SW 1271 (cell line): ENCODE data around the gene UBE2QL1.

Experiments used
- DNase-seq, 2 experiments: peaks; one replicate each; lab custom pipeline; 2025; lab: John Stamatoyannopoulos, UW

The UBE2QL1 gene

DNA sequence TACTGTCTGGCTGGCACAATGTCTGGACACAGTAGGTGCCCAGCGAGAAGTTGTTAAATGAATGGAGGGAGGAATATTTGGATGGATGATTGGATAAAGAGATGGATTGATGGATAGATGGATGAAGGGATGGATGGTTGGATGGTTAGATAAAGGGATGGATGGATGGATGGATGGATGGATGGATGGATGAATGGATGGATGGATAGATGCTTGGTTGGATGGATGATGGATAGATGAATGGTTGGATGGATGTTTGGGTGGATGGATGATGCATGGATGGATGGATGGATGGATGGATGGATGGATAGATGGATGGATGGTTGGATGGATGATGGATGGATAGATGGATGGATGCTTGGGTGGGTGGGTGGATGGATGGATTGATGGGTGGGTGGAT is 90.4 kb downstream of the UBE2QL1 start:
- no peak for DNase-seq

DNA sequence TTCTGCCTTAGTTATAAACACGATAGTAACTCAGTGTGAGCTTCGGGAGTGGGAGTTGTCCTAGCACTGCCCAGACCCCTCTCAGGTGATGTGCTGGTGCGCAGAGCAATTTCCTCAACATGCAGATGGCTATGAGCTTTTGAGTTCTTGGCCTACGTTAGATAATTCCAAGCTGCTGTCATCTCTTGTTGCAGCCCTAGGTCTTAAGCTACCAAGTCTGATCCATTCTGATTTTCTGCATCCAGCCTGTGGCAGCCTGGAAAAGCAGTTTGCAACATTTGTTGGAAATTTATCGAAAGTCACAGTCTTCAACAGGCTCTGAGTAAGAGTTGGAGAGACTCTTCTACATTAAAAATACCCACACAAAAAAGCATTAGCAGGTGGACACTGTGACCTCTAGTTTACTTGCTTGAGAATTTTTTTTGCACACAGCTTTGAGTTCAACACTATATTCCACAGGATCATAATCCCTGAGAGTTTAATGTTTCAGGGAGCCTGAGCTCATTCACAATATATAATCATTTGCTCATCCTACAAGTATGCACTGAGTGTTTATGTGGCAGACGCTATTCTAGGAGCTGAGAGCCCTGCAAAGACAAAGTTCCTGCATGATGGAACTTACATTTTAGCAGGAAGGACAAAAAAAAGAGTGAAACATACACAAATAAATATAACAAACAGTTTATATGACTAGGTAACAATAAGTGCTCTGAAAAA is 91.6 kb downstream of the UBE2QL1 start:
- DNase-seq: no peak

DNA sequence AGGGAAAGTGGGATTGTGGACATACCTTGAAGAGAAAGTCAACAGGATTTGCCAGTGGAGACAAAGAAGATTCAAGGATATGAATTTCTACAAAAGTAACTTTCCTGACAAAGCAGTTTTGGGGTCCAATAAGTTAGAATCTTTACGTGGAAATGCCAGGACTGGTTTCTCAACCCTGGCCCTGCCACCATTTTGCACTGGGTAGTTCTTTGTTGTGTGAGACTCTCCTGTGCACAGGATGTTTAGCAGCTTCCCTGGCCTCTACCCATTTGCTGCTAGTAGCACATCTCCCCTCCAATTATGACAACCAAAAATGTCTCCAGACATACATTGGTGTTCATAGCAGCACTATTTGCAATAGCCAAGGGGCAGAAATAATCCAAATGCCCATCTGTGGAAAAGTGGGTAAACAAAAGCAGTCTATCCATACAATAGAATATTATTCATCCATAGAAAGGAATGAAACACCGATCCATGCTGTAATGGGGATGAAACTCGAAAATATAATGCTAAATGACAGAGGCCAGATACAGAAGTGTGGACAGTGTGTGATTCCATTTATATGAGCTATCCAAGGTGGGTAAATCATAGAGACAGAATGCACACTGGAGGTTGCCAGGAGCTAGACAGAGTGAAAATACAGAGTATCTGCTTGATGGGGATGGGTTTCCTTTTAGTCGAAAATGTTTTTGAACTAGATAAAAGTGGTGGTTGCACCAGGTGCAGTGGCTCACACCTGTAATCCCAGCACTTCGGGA is 92.8 kb downstream of the UBE2QL1 start:
- no peak for DNase-seq

DNA sequence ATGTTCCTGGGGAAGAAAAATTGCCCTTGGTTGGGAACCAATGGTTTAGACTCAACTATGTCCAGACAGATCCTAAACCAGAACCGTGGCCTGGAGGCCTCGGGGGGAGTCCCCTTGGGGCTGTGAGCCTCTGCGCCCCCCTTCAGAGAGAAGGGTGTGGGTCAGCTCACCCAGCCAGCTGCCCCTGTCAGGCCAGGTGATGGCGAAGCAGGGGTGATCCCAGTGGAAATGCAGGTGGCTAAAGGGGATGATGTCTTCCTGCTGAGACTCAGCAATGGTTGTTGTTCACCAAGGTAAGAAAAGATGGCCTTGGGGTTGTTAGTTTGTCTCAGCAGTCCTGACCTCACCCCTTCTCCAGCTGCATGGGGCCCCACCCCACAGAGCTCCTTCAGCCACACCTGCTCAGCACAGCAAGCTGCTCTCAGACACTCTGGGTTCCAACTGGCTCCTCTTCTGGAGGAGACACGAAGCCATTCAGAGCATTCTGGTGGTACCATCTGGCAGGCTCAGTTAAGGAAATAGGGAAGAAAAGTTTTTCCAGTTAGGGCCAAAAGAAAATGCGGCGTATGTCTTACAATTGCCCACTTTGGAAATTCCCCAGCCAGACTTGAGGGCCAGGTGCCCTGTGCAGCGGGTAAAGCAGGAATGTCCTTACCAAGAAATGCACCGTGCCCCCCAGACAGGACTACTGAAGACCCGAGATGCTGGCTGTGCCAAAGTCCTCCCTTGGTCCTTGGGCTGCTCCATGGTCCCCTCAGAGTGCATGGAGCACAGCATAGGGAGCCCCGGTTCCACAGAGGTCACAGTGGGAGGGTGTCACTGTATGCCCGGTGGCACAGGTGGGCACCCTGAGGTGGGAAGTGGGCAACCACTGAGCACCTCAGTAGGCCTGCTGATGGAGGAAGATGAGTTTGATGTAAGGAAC is 94.0 kb downstream of the UBE2QL1 start:
- DNase-seq: no peak

DNA sequence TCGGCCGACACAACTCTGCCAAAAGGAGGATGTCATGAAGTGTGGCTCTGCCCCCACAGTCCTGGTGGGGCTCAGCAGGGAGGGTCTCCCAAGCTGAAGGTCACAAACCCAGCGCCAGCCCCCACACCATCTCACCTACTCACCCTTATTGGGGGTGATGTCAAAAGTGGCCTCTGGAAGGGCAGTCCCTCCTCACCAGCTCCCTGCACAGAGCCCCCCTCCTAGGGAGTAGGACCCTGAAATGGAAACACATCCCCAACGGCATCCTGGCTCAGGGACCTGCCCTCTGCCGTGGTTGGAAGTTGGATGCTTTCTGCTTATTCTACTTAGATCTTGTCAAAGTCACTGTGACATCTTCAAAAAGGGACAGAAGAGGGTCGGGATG is 94.7 kb downstream of the UBE2QL1 start:
- no peak for DNase-seq

DNA sequence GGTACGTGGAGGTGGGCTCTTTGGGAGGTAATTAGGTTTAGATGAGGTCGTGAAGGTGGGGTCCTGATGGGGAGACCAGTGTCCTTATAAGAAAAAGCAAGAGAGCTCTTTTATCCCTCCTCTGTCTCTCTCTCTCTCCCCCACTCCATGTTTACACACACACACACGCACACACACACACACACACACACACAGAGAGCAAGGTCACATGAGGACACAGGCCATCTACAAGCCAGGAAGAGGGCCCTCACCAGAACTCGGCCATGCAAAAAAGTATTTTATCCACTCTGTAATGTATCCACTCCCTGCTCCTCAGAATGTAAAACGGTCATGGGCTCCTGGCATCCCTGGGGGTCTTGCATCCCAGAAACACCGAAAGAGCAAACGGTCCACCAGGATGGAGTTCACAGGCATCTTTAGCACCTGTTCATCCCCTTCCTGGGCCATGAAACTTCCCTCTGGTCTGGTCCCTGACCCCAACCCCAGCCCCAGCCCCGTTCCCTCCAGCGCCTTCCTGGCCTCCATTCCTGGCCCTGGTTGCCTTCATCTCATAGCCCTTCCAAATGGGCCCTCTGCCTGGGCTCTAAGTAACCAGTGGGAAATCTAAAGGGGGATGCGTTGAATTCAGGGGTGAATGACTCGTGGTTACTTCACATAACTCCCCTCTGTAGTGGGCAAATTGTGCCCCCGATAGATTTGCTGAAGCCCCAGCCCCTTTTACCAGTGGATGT is 95.3 kb downstream of the UBE2QL1 start:
- DNase-seq: no peak
